ENCODE data around the gene CDHR2. TPM values are rescaled to one million over a fixed set of nuclear protein-coding genes. Genes with fewer than 3 reads are reported as not detected.

Gene CDHR2
- total RNA-seq, 2 experiments from 2014 or later = 0.23 to 0.47 TPM

DNA sequence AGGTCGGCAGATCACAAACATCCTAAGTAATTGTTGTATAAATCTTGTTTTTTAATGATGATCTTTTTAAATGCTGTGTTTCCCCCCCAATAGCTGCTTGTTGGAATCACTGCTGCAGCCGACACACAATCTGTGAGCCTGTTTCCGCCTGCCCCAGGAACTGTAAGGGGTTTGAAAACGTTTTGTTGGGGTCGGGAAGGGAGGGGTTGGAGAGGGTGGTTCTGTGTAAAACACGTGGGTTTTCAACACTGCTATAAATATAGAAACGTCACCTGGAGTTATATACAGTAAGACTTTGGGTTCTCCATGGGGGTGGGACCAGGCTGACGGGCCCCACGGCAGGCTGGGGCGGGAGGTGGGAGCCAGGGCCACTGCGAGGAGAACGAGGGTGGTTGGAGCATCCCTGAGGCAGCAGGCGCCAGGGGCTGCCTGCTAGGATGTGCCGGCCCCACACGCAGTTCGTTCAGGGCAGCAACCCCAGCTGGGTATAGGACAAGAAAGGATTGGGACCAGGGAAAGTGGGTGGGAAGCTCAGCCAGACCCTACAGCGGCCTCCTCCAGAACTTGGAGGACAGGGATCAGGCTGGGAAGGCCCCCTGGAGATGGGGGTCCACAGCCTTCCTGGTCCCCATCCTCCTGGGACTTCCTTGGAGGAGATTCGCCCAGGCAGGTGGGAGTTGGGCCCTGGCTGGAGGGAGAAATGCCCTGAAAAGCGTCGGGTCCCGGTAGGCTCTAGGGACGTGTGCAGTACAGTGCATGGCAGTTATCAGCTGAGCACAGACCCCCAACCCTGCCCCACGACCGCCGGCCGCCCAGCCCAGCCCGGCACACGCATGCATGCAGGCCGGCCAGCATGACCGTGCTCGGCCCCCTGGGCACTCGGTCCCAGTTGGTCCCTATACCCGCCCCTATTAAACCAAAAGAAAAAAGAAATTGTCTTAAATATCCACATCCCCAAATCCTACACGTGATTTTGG lies 21.6 kb upstream of the CDHR2 start:
- Mint-ChIP-seq H3K27me3 (no peaks in the 10 kb centered on the region), H3K4me3 (no peak overlapping the region), H3K36me3 (ENCODE audit: low read depth) (peaks cover 28% of the 10 kb centered on the region), H3K9me3 (no peaks in the 10 kb centered on the region), H3K27ac (peak overlapping the region; percentile 72), H3K4me1 (ENCODE audit: low read depth) (peaks cover 36% of the 10 kb centered on the region)
- CTCF ChIA-PET = interaction anchor here (0.6 to 1.2 kb wide), 2 partner anchors 46 to 52 kb away, joined by 3 read pairs; no protein-coding TSS in a partner anchor
- no peak for DNase-seq
- POLR2A ChIA-PET = interaction anchor here (0.6 to 3.5 kb wide), 3 partner anchors 10 to 16 kb away, joined by 3 to 16 read pairs (median 5); partner anchors contain the start of gene RNF44
- intact Hi-C loops (cut with micrococcal nuclease) = no loop called here
- TF ChIP-seq CTCF (IDR thresholded peaks at IDR 0.05) = no peak
- ATAC-seq = peak; percentile 15

DNA sequence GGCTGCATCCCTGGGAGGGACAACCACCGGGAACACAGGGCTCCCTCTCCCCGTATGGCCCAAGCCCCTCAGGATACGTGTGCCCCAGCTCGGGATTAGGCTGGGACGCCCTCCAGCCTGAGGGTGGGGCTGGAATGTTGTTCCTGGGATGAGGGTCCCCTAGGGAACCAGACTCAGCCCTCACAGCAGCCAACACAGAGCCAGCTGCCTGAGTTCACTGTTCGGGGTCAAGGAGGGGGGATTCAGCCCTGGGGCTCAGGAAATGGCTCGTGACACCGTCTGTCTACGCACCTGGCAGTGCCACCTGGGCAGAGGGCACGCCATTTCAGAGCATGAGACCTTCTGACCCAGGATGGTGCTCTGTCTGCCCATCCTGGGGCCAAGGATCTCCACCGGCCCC lies 20.8 kb upstream of the CDHR2 start:
- no peak for TF ChIP-seq CTCF (IDR thresholded peaks at IDR 0.05)
- ATAC-seq = no peak
- H3K27ac Mint-ChIP-seq = peak overlapping the region; percentile 72
- H3K9me3 Mint-ChIP-seq = no peaks in the 10 kb centered on the region
- H3K36me3 Mint-ChIP-seq (ENCODE audit: low read depth) = peaks cover 28% of the 10 kb centered on the region
- intact Hi-C loops (cut with micrococcal nuclease) = no loop called here
- H3K4me3 Mint-ChIP-seq = no peak overlapping the region
- H3K4me1 Mint-ChIP-seq (ENCODE audit: low read depth) = peaks cover 41% of the 10 kb centered on the region
- ChIA-PET POLR2A (interaction anchor here (1.0 to 3.5 kb wide), 2 partner anchors 9 to 15 kb away, joined by 3 to 16 read pairs; partner anchors contain the start of gene RNF44), CTCF (interaction anchor here (1.2 kb wide), 1 partner anchor 45 kb away, joined by 3 read pairs; no protein-coding TSS in a partner anchor)
- no peak for DNase-seq
- H3K27me3 Mint-ChIP-seq = no peaks in the 10 kb centered on the region

DNA sequence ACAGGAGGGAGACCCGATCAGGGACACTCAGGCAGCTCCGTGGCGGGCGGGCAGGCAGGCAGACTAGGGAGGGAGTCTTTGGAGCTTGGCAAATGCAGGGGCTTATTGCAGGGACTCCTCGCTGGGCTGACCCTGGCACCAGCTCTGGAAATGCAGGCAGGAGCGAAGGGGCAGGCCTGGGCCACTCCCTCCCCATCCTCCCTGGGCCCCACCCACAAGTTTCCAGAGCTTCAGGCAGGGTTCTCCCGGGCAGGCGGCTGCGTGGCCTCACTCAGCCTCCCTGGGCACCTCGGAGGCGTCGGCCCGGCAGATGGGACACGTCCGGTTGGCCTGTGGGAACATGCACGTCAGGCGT lies 20.4 kb upstream of the CDHR2 start:
- ChIA-PET CTCF (no interaction called here), POLR2A (interaction anchor here (0.6 to 3.5 kb wide), 3 partner anchors 9 to 78 kb away, joined by 3 to 16 read pairs (median 3); partner anchors contain the start of gene RNF44)
- Mint-ChIP-seq H3K27me3 (no peaks in the 10 kb centered on the region), H3K4me3 (no peak overlapping the region), H3K4me1 (ENCODE audit: low read depth) (peaks cover 42% of the 10 kb centered on the region), H3K9me3 (no peaks in the 10 kb centered on the region), H3K36me3 (ENCODE audit: low read depth) (peaks cover 32% of the 10 kb centered on the region), H3K27ac (peak overlapping the region; percentile 72)
- TF ChIP-seq CTCF (IDR thresholded peaks at IDR 0.05) = no peak
- intact Hi-C loops (cut with micrococcal nuclease) = no loop called here
- ATAC-seq = no peak
- no peak for DNase-seq

- Mint-ChIP-seq H3K27ac (peak overlapping the region; percentile 85), H3K4me3 (peak overlapping the region; percentile 49), H3K4me1 (ENCODE audit: low read depth) (peaks cover 47% of the 10 kb centered on the region), H3K27me3 (no peaks in the 10 kb centered on the region), H3K9me3 (no peaks in the 10 kb centered on the region), H3K36me3 (ENCODE audit: low read depth) (peaks cover 37% of the 10 kb centered on the region)
- ChIA-PET POLR2A (interaction anchor here (0.6 to 3.5 kb wide), 4 partner anchors 8 to 167 kb away, joined by 3 to 16 read pairs (median 4); partner anchors contain the start of genes KIAA1191 and RNF44), CTCF (interaction anchor here (0.6 to 3.0 kb wide), 4 partner anchors 81 to 131 kb away, joined by 3 to 12 read pairs (median 5); partner anchors contain the start of genes CLTB, FAF2 and TSPAN17)
- intact Hi-C loops (cut with micrococcal nuclease) = no loop called here
- TF ChIP-seq CTCF (IDR thresholded peaks at IDR 0.05) = no peak
- DNase-seq = no peak
- ATAC-seq = no peak
Measured at GRCh38 chr5:176529116-176529740, 19.9 kb upstream of the CDHR2 start.

Data from activated CD8-positive, alpha-beta T cell treated with anti-CD3 and anti-CD28 coated beads for 36 hours (primary cell).